HG03103 (cell line): Measurements from ENCODE around the gene POLR3C.
"Not testable (repeated sequence)": the region's sequence is repeated elsewhere in the genome, so short reads cannot be mapped to it uniquely, and the experiment has no call there.

ENCODE experiments used
- ATAC-seq: cut with Tn5 transposase; IDR thresholded peaks from one replicate; pipeline ENCODE4 v1.9.1; 2021; ENCODE audit warnings: low read depth; ENCODE audit not compliant: unreplicated experiment

POLR3C gene, protein sequence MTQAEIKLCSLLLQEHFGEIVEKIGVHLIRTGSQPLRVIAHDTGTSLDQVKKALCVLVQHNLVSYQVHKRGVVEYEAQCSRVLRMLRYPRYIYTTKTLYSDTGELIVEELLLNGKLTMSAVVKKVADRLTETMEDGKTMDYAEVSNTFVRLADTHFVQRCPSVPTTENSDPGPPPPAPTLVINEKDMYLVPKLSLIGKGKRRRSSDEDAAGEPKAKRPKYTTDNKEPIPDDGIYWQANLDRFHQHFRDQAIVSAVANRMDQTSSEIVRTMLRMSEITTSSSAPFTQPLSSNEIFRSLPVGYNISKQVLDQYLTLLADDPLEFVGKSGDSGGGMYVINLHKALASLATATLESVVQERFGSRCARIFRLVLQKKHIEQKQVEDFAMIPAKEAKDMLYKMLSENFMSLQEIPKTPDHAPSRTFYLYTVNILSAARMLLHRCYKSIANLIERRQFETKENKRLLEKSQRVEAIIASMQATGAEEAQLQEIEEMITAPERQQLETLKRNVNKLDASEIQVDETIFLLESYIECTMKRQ

DNA sequence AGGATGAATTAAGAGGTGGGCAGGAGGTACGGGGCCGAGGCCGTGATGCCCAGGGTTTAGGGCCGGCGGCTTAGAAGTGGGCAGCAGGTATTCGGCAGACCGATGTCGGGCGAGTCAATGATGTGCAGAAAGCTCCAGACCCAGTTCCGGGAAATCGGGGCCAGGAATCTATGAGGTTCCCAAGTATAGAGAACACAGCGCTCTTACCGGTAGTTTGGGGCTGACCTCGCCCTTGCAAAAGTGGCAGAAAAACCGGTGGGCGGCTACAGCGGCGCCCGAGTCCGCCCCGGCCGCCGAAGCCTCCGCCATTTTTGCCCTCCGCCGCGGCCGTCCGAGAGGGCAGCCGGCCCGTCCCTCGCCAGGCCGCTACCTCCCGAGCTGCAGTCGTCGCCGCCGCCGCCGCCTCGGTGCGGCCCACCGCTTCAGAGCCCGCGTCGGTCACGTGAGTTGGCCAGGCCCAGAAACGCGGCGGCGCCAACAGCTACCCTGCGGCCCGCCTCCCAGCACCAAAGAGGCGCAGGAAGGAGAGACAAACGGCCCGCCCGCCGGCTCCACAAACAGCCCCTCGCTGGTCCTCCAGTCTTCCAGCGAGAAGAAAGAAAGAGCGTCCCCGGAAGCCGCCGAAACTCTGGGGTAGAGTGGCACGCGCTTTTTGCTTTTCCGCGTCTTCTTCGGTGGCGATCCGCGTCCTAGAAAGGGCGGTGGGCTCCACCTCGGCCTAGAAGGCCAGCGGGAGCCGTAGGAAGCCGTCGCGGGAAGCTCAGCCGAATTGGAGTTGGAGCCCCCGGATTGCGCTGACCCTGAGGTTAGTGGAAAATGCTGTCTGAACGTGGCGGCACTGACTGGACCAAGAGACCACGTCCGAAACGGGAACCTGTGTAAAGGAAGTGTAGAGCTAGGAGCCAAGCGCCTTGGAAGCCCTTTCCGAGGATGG, at the start of gene POLR3C, which contains the start of gene RNF115:
TSS of gene POLR3C (plus strand) at position 636 of the 934 bp plus-strand sequence. CDS start 1,577 bp downstream, outside the sequence.
TSS of gene RNF115 (minus strand) at position 531 of the 934 bp plus-strand sequence. CDS start at position 309, 222 bp downstream.
- ATAC-seq: peak; percentile 77

GRCh38 chr1:145777357-145778145, 46.4 kb upstream of the POLR3C start:
- no peak for ATAC-seq

GRCh38 chr1:145778146-145778540, 45.9 kb upstream of the POLR3C start:
- no peak for ATAC-seq

GRCh38 chr1:145782272-145783099, 41.5 kb upstream of the POLR3C start:
- ATAC-seq: no peak

DNA sequence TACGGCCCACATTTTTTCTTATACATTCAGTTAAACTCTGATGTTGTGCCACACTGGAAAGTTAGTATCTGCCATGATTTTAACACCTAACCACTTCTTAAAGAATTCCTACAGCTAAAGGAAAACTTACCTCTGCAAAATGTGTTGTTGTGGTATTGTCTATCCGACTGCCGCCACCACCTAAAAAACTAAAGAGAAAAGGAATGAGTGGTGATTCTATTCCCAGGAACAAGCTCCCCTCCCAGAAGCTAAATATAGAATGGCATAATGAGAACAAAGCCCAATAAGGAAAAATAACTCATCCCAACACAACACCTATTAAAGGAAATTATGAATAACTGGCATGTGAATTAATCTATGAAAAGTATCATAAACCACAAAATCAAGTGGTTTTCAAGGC, 39.6 kb upstream of the POLR3C start:
- ATAC-seq: no peak

DNA sequence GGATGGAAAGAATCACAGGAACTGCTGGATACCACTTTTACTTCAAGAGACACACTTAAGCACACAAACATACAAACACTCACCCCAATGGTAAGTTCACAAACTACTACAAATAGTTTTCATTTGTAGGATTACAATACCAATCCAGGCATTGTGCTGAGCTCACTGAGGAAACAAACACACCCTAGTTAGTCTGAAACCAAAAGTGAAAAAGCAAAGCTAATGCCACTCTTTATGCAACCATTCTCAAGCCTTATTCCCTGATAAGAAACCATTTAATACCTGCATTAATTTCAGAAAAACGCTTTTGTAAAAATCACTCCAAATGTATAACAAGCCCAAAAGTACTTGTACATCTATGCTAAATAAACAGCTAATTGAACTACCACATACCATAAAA, 38.5 kb upstream of the POLR3C start:
- ATAC-seq: no peak

DNA sequence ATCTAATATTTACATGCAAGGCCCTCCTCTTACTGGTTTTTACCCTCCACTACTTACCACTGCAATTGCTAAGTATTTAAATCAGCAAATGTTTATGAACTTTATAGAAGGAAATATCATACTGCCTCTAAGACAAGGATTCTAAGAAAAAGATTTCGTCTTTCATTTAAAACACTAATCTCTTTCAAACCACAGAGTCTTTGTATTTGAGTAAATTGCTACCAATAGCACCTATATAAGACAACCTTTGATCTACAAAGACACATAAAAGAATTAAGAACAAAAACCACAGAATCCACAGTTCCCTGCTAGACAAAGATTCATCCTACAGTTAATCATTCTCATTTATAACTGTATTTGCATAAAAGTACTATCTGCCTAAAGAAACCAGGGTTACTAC, 37.7 kb upstream of the POLR3C start:
- no peak for ATAC-seq

GRCh38 chr1:145788580-145788979, 35.4 kb upstream of the POLR3C start:
- ATAC-seq: no peak

DNA sequence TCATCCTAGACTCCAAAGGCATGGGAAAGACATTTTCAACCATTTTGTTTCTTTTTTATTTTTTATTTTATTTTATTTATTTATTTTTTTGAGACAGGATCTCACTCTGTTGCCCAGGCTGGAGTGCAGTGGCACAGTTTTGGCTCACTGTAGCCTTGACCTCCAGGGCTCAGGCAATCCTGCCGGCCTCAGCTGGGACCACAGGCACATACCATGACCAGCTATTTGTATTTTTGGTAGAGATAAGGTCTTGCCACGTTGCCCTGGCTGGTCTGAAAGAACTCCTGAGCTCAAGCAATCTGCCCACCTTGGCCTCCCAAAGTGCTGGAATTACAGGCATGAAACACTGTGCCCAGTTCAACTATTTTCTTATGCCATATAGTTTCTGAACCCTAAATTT, 32.1 kb upstream of the POLR3C start:
- ATAC-seq: not testable (repeated sequence)

DNA sequence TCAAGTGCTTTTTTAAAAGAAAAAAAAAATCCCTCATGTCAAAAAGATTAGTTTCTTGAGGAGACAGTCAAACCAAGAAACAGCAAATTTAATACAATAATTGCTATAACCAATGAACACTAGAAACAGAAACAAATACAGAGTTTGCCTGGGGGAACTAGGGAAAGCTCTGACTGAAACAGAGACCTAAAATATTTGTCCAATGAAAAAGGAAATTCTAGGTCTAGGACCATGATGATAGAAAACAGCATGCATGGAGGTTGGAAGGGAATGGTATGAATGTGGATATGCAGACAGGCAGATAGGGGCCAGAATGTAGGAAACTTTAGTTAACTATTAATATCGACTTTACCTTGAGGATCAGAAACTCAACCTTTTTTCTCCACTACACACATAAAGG, 31.5 kb upstream of the POLR3C start:
- no peak for ATAC-seq

DNA sequence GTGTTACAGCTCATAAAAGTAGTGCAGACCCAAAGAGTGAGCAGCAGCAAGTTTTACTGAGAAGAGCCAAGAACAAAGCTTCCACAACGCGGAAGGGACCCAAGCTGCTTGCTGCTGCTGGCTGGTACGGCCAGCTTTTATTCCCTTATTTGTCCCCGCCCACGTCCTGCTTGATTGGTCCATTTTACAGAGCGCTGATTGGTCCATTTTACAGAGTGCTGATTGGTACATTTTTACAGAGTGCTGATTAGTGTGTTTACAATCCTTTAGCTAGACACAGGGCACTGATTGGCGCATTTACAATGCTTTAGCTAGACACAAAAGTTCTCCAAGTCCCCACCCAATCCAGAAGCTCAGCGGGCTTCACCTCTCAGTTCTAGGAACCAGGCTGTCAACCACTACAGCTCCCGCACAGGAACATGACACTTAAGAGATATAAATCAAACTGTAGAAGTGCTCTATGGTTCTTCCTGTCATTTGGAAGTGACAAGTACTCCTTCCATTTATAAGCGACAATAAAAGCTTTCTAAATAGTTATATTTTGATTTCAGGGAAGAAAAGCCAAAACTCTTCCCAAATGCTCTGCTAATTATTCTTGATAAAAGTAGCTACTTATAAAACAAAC, 28.6 kb upstream of the POLR3C start:
- ATAC-seq: no peak

DNA sequence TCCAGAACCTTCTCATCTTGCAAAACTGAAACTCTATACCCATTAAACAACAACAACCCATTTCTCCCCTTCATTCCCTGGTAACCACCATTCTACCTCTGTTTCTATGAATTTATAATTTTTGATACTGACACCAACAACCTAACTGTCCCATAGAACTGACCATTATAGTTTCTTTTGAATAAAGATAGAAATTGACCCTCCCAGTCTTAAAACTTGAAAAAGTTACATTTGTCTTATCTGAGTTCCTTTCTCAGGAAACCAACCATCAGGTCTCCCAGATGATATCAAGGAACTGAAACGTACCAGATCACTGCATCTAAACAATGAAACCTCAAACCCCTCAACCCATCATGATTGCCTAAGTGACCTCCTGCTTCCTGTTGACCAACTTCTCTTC, 27.2 kb upstream of the POLR3C start:
- ATAC-seq: no peak

DNA sequence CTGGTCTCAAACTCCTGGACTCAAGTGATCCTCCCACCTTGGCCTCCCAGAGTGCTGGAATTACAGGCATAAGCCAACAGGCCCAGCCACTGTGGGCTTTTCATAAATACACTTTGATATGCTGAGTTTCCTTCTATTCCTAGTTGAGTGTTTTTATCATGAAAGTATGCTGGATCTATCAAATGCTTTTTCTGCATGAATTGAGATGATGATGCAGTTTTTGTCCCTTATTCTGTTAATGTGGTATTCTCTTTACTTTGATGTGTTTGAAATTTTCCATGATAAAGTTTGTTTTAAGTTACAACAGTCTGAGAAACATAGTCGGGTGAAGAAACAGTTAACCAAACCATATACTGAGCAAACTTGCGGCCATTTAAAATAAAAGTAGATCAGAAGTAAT, 24.2 kb upstream of the POLR3C start:
- ATAC-seq: no peak

- no peak for ATAC-seq
Measured at GRCh38 chr1:145804235-145805045, 19.6 kb upstream of the POLR3C start.

DNA sequence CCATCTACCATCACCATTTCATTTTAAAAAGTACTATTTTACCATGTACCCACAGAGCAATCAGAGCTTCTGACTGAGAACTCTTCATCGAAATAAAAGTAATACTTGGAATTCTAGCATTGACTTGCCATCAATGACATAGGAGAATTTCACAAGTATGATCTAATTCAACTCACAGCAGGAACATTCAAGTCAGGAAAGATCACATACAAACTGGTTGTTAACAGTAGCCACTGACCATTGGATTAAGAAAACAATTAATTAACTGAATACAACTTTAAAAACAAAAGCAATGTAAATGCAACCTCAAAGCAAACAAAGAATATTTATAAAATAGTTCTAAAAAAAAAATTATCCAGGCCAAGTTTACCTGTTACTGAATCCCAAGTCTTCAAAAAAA, 18.9 kb upstream of the POLR3C start:
- no peak for ATAC-seq

DNA sequence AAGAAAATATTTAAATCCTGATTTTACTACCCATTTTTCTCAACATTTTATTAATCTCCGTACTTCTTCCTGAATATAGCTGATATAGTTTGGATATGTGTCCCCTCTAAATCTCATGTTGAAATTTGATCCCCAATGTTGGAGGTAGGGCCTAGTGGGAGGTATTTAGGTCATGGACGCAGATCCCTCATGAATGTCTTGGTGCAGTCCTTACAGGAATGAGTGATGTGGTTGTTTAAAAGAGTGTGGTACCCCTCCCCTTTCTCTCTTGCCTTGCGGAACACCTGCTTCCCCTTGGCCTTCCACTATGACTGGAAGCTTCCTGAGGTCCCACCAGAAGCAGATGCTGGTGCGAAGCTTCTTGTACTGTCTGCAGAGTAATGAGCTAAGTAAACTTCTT, 17.6 kb upstream of the POLR3C start:
- ATAC-seq: no peak

DNA sequence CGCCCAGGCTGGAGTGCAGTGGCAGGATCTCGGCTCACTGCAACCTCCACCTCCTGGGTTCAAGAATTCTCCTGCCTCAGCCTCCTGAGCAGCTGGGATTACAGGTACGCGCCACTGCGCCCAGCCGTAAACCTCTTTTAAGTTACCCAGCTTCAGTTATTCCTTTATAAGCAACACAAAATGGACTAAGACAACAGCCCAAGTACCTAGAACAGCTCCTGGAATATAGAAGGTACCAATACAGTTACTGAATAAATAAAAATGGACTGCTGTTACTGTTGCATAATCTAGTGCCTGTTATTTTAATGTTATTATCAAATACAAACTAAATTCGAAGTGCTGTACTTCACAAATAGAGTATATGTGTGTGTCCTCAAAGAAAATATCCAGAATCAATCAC, 17.2 kb upstream of the POLR3C start:
- no peak for ATAC-seq
